Measurements from ENCODE around the gene USP44.

Gene USP44

DNA sequence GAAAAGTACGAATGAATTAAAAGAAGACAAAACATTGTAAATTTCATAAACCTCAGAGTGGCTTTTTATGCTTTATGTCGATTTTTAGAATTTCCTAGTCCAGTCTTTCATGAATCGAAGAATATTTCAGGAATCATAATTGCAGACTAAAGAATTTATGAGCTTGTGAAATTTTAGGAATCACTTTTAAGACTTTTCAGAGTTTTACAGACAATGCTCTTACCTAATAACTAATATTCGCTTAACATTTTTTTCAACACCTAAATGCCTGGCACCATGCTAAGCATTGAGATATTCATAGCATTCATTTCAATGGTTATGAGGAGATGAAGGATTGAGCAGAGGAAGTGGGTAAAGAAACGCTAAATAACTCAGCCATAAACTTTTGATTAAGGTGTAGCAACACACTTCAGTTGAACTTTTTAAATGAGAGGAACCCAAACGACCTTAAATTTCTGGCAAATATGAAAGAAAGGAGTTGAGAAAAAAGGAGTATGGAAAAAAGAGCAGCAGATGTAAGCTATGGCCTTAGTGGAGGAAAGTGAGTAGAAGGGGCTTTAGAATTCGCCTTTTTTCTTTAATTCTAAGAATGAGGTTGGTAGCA lies 739 bp upstream of the USP44 start:
- H3K36me3 ChIP-seq (ENCODE audit: insufficient read depth), result no peaks in the 10 kb centered on the region
- no peak overlapping the region for H3K9ac ChIP-seq
- H3K4me3 ChIP-seq (IDR thresholded peaks at IDR 0.05; ENCODE audit: insufficient read depth, low read depth, low read length), result no peak overlapping the region
- no peak overlapping the region for H3K4me2 ChIP-seq
- TF ChIP-seq, protein P1, sequence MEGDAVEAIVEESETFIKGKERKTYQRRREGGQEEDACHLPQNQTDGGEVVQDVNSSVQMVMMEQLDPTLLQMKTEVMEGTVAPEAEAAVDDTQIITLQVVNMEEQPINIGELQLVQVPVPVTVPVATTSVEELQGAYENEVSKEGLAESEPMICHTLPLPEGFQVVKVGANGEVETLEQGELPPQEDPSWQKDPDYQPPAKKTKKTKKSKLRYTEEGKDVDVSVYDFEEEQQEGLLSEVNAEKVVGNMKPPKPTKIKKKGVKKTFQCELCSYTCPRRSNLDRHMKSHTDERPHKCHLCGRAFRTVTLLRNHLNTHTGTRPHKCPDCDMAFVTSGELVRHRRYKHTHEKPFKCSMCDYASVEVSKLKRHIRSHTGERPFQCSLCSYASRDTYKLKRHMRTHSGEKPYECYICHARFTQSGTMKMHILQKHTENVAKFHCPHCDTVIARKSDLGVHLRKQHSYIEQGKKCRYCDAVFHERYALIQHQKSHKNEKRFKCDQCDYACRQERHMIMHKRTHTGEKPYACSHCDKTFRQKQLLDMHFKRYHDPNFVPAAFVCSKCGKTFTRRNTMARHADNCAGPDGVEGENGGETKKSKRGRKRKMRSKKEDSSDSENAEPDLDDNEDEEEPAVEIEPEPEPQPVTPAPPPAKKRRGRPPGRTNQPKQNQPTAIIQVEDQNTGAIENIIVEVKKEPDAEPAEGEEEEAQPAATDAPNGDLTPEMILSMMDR (conservative IDR thresholded peaks at IDR 0.05; ENCODE audit: low read depth, low read length), result no peak
- H3K79me2 ChIP-seq (ENCODE audit: insufficient read depth, low read depth), result no peaks in the 10 kb centered on the region
- H2AFZ ChIP-seq (ENCODE audit: low read depth), result no peak overlapping the region
- H3K27me3 ChIP-seq (ENCODE audit: insufficient read depth, low read depth), result no peaks in the 10 kb centered on the region
- H3K27ac ChIP-seq, result no peak overlapping the region
- H4K20me1 ChIP-seq (ENCODE audit: insufficient read depth), result no peaks in the 10 kb centered on the region
- no peaks in the 10 kb centered on the region for H3K4me1 ChIP-seq (ENCODE audit: low read depth, poor library complexity, severe bottlenecking)

DNA sequence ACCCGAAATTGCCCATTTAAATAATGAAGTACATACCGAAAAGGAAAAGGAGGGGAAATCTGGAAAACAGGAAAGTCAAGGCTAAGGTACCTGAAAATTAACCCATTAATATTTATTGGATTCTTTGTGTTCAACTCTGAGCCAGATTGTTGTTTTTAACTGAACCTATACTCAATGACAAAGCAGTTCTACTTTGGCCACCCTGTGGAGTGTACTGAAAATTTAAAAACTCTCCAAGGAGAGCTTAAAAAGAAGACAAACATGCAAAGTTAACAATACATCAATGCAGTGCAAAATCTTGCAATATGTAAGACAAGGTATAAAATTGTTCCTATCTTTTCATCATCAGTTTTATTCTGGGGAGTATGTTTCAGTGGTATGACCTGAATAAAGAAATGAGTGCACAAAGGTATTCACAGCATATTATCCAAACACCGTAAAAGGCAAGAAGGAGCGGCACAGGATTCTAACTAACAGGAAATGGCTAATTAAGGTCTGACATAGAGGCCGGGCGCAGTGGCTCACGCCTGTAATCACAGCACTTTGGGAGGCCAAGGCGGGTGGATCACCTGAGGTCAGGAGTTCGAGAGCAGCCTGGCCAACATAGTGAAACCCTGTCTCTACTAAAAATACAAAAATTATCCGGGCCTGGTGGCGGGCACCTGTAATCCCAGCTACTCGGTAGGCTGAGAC lies 1.7 kb downstream of the USP44 start:
- TF ChIP-seq, protein P1 (conservative IDR thresholded peaks at IDR 0.05; ENCODE audit: low read depth, low read length), result no peak
- no peak overlapping the region for H2AFZ ChIP-seq (ENCODE audit: low read depth)
- no peaks in the 10 kb centered on the region for H3K27me3 ChIP-seq (ENCODE audit: insufficient read depth, low read depth)
- H3K4me1 ChIP-seq (ENCODE audit: low read depth, poor library complexity, severe bottlenecking), result no peaks in the 10 kb centered on the region
- H3K4me2 ChIP-seq, result no peak overlapping the region
- no peaks in the 10 kb centered on the region for H4K20me1 ChIP-seq (ENCODE audit: insufficient read depth)
- H3K36me3 ChIP-seq (ENCODE audit: insufficient read depth), result no peaks in the 10 kb centered on the region
- H3K79me2 ChIP-seq (ENCODE audit: insufficient read depth, low read depth), result no peaks in the 10 kb centered on the region
- no peak overlapping the region for H3K27ac ChIP-seq
- no peak overlapping the region for H3K9ac ChIP-seq
- no peak overlapping the region for H3K4me3 ChIP-seq (IDR thresholded peaks at IDR 0.05; ENCODE audit: insufficient read depth, low read depth, low read length)

DNA sequence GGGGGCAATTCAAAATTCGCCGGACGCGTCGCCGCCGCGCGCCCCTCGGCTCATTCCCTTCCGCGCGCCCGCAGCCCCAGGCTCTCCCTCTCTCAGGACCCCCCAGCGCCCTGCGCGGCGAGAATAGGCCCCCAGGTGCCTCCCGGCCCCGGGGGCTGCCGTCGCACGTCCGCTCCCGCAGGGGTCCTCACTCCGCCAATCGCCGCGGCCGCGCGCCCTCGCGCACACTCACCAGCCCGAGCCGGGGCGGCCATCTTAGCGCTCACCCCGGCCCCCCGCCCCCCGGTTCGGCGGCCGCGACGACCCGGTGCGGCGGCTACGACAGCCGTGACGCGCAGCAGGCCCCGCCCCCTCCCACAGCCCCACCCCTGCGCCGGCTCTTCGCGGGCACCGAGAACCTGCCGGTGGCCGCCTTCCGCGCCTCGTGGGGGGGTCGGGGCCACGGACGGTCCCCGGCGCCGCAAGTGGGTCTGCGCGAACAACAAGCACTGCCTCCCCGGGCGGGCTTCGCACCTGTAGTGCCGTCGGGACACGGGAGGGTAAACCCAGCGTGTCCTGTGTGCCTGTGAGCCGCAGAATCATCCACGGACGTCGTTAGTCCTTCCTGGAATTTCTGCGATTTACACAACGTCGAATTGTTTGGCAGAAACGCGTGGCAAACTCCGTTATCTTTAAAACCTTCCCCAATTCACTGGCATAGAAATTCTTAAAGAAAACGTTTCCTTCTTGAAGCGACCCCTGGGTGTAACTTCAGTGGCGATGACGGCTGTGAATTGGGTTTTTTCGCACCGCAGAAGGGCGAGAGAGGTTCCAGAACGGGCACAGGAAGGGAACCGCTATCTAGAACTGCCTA lies 2.5 kb downstream of the USP44 start:
- Histone ChIP-seq H3K4me3 (IDR thresholded peaks at IDR 0.05; ENCODE audit: insufficient read depth, low read depth, low read length) (no peak overlapping the region), H2AFZ (ENCODE audit: low read depth) (no peak overlapping the region), H3K36me3 (ENCODE audit: insufficient read depth) (no peaks in the 10 kb centered on the region), H3K79me2 (ENCODE audit: insufficient read depth, low read depth) (no peaks in the 10 kb centered on the region), H3K27ac (no peak overlapping the region), H3K4me1 (ENCODE audit: low read depth, poor library complexity, severe bottlenecking) (no peaks in the 10 kb centered on the region), H3K27me3 (ENCODE audit: insufficient read depth, low read depth) (no peaks in the 10 kb centered on the region), H3K9ac (no peak overlapping the region), H3K4me2 (no peak overlapping the region), H4K20me1 (ENCODE audit: insufficient read depth) (no peaks in the 10 kb centered on the region)
- TF ChIP-seq, protein P1 (conservative IDR thresholded peaks at IDR 0.05; ENCODE audit: low read depth, low read length), result no peak

DNA sequence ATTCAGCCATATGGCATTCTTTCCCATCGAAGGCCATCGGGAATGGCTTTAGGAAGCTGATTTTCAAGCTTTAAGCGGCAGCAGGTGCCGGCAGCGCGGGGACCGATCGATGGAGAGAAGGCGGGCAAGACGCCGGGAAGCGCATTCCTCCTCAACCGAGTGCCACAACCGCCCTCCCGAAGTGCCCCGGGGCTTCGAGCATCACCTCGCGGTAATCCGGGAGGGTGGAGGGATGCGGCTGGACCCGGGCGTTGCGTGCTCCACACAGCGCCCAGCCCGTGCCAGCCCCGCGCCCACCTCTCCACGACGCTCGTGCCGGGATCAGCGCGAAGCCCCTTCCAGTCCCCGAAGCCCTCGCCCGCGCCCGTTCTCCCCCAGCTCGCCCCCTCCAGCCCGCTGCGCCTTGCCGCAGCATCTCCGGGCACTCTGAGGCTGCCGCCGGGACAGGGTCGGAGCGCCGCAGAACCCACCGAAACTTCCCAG lies 3.2 kb downstream of the USP44 start:
- no peaks in the 10 kb centered on the region for H3K27me3 ChIP-seq (ENCODE audit: insufficient read depth, low read depth)
- H3K79me2 ChIP-seq (ENCODE audit: insufficient read depth, low read depth), result no peaks in the 10 kb centered on the region
- H3K4me1 ChIP-seq (ENCODE audit: low read depth, poor library complexity, severe bottlenecking), result no peaks in the 10 kb centered on the region
- no peaks in the 10 kb centered on the region for H3K36me3 ChIP-seq (ENCODE audit: insufficient read depth)
- no peaks in the 10 kb centered on the region for H4K20me1 ChIP-seq (ENCODE audit: insufficient read depth)
- no peak overlapping the region for H3K9ac ChIP-seq
- H3K4me3 ChIP-seq (IDR thresholded peaks at IDR 0.05; ENCODE audit: insufficient read depth, low read depth, low read length), result no peak overlapping the region
- H3K4me2 ChIP-seq, result no peak overlapping the region
- TF ChIP-seq, protein P1 (conservative IDR thresholded peaks at IDR 0.05; ENCODE audit: low read depth, low read length), result no peak
- no peak overlapping the region for H3K27ac ChIP-seq
- H2AFZ ChIP-seq (ENCODE audit: low read depth), result no peak overlapping the region
